ENCODE data around the gene FHOD3. TPM values are rescaled to one million over a fixed set of nuclear protein-coding genes. Genes with fewer than 3 reads are reported as not detected.

Gene FHOD3
- total and polyA plus RNA-seq, 2 experiments from 2014 or later, result 2.7 to 8.7 TPM

DNA sequence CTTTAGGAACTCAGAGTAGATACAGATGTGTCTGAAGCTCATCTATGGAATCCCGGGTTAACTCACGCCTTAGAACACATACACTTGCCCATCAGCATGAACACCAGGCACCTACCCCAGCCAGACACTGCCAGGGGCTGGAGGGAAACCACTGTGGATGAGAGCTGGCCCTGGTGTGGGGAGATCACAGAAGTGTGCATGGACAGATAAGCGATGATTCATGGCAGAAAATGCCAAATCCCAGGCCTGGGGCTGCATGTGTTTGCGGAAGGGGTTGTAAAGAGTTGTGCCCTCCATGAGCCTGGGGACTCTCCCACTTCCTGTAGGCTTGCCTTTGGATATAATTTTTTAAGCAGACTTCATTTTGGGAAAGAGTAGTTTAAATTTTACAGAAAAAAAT, 193.4 kb downstream of the FHOD3 start:
- ATAC-seq, result no peak
- TF ChIP-seq CTCF (conservative IDR thresholded peaks at IDR 0.05; ENCODE audit: low read depth in 2 of 2) (no peak), JUNB (IDR thresholded peaks at IDR 0.05; ENCODE audit: unreplicated experiment) (no peak)
- Histone ChIP-seq H3K4me2 (no peak overlapping the region), H4K20me1 (replicated peaks; ENCODE audit: insufficient read depth) (no peaks in the 10 kb centered on the region), H3K4me3 (no peak overlapping the region), H3F3A (replicated peaks; ENCODE audit: low read depth) (no peaks in the 10 kb centered on the region), H3K27ac (ENCODE audit: low read depth) (no peak overlapping the region), H3K36me3 (ENCODE audit: insufficient read depth) (no peaks in the 10 kb centered on the region), H3K79me2 (replicated peaks; ENCODE audit: insufficient read depth) (no peaks in the 10 kb centered on the region), H2AFZ (no peak overlapping the region), H3K4me1 (ENCODE audit: insufficient read depth) (peaks cover 13% of the 10 kb centered on the region; the same call in 1 of the 2 replicates), H3K9me2 (ENCODE audit: insufficient read depth) (peaks cover 27% of the 10 kb centered on the region), H3K27me3 (ENCODE audit: insufficient read depth) (no peaks in the 10 kb centered on the region)
- Mint-ChIP-seq H3K27ac (no peak overlapping the region), H3K9me3 (no peaks in the 10 kb centered on the region), H3K4me1 (peaks cover 22% of the 10 kb centered on the region), H3K36me3 (ENCODE audit: low read depth) (no peaks in the 10 kb centered on the region), H3K27me3 (ENCODE audit: insufficient read depth, low read depth, poor library complexity) (peaks cover 2% of the 10 kb centered on the region), H3K4me3 (no peak overlapping the region)
- DNase-seq (ENCODE audit: low spot score), result no peak

- no peaks in the 10 kb centered on the region for H3K79me2 ChIP-seq (replicated peaks; ENCODE audit: insufficient read depth)
- no peak overlapping the region for H3K27ac ChIP-seq (ENCODE audit: low read depth)
- H2AFZ ChIP-seq, result no peak overlapping the region
- H3K27ac Mint-ChIP-seq, result no peak overlapping the region
- no peak overlapping the region for H3K4me3 ChIP-seq
- peaks cover 2% of the 10 kb centered on the region for H3K27me3 Mint-ChIP-seq (ENCODE audit: insufficient read depth, low read depth, poor library complexity)
- H3K9me3 Mint-ChIP-seq, result no peaks in the 10 kb centered on the region
- peaks cover 15% of the 10 kb centered on the region; the same call in 1 of the 2 replicates for H3K9me2 ChIP-seq (ENCODE audit: insufficient read depth)
- no peaks in the 10 kb centered on the region for H3K27me3 ChIP-seq (ENCODE audit: insufficient read depth)
- no peaks in the 10 kb centered on the region for H4K20me1 ChIP-seq (replicated peaks; ENCODE audit: insufficient read depth)
- TF ChIP-seq CTCF (conservative IDR thresholded peaks at IDR 0.05; ENCODE audit: low read depth in 2 of 2), result peak in 1 of 2 experiments; percentile 18; a peak in 1 of 4 replicates
- TF ChIP-seq ZNF331 (CRISPR knock-in tag; IDR thresholded peaks at IDR 0.05; ENCODE audit: low read depth), result no peak
- H3K4me3 Mint-ChIP-seq, result no peak overlapping the region
- H3K36me3 ChIP-seq (ENCODE audit: insufficient read depth), result no peaks in the 10 kb centered on the region
- peaks cover 13% of the 10 kb centered on the region; the same call in 1 of the 2 replicates for H3K4me1 ChIP-seq (ENCODE audit: insufficient read depth)
- no peak; the same call in 2 of the 3 replicates for ATAC-seq
- peaks cover 22% of the 10 kb centered on the region for H3K4me1 Mint-ChIP-seq
- DNase-seq (ENCODE audit: low spot score), result no peak
- H3K4me2 ChIP-seq, result no peak overlapping the region
- no peaks in the 10 kb centered on the region for H3F3A ChIP-seq (replicated peaks; ENCODE audit: low read depth)
- H3K36me3 Mint-ChIP-seq (ENCODE audit: low read depth), result no peaks in the 10 kb centered on the region
Measured at GRCh38 chr18:36492604-36493329, 195.3 kb downstream of the FHOD3 start.
